Uterus (tissue), 2 donors: Measurements from ENCODE around the gene SNX3.

Experiments
- CTCF ChIP-seq, 4 experiments: fragments of 200-600 bp in 2 of 4; fragments of 450-650 bp in 2 of 4; sonication (generic) in 2 of 4; IDR thresholded peaks; one replicate each; pipeline ENCODE4 v1.5.1; 2016 to 2019; ENCODE audit warnings: antibody characterized with exemption in 4 of 4, mild to moderate bottlenecking in 2 of 4, moderate library complexity in 1 of 4
- POLR2A ChIP-seq, 2 donors: fragments of 450-650 bp; IDR thresholded peaks; one replicate each; pipeline ENCODE4 v1.6.1; 2016; ENCODE audit warnings: antibody characterized with exemption in 2 of 2, mild to moderate bottlenecking in 1 of 2, moderate library complexity in 1 of 2

GRCh38 chr6:108200631-108201030 lies 60.2 kb downstream of the SNX3 start:
- TF ChIP-seq POLR2A (IDR thresholded peaks at IDR 0.05) (no peak), CTCF (IDR thresholded peaks at IDR 0.05) (no peak)
